Common myeloid progenitor, CD34-positive (primary cell): Measurements from ENCODE around the gene NAB2.
A peak's percentile ranks its signal among the peaks of the same experiment; 100 is the strongest.
"Not testable (repeated sequence)": the region's sequence is repeated elsewhere in the genome, so short reads cannot be mapped to it uniquely, and the experiment has no call there.

Source experiments
- CTCF ChIA-PET: fragments of 350-600 bp; sonication (Branson Sonifier 250); formaldehyde crosslinking; loops from one replicate; lab custom pipeline; 2021; ENCODE audit warnings: antibody characterized with exemption; lab: Charles Lee
- POLR2A ChIA-PET: fragments of 350-600 bp; sonication (Branson Sonifier 250); formaldehyde crosslinking; loops from one replicate; lab custom pipeline; 2021; ENCODE audit warnings: antibody characterized with exemption; lab: Charles Lee
- DNase-seq, 3 donors: peaks; one replicate each; pipeline versions ENCODE4 v3.0.0 to v3.0.0-alpha.2; 2013
- H3K27ac ChIP-seq, 2 experiments: 1 replicate in 1 of 2; 2 replicates in 1 of 2; pipeline ENCODE4 v1.7.0; 2013; ENCODE audit warnings: inconsistent platforms in 2 of 2, low read length in 2 of 2, mild to moderate bottlenecking in 2 of 2, low read depth in 1 of 2, moderate library complexity in 1 of 2; ENCODE audit not compliant: severe bottlenecking in 2 of 2, insufficient read depth in 1 of 2, poor library complexity in 1 of 2
- H3K27me3 ChIP-seq, 5 experiments: replicated peaks in 2 of 5; 1 replicate in 3 of 5; 2 replicates in 2 of 5; pipeline versions ENCODE4 v1.6.1 to v1.7.0; 2013; ENCODE audit warnings: low read length in 4 of 5, mild to moderate bottlenecking in 2 of 5, moderate library complexity in 2 of 5, inconsistent platforms in 1 of 5; ENCODE audit not compliant: insufficient read depth in 5 of 5, control insufficient read depth in 4 of 5
- H3K36me3 ChIP-seq, 4 experiments: 1 replicate in 2 of 4; 2 replicates in 2 of 4; pipeline versions ENCODE4 v1.6.1 to v1.7.0; 2013; ENCODE audit warnings: low read length in 3 of 4, control low read depth in 1 of 4, mild to moderate bottlenecking in 1 of 4; ENCODE audit not compliant: control insufficient read depth in 4 of 4, insufficient read depth in 4 of 4
- H3K4me1 ChIP-seq, 4 experiments: 1 replicate in 3 of 4; 2 replicates in 1 of 4; pipeline versions ENCODE4 v1.6.1 to v1.7.1; 2013; ENCODE audit warnings: low read length in 3 of 4, mild to moderate bottlenecking in 3 of 4, control low read depth in 1 of 4, inconsistent platforms in 1 of 4, moderate library complexity in 1 of 4; ENCODE audit not compliant: control insufficient read depth in 4 of 4, insufficient read depth in 4 of 4; ENCODE audit errors: control extremely low read depth in 1 of 4
- H3K4me3 ChIP-seq, 7 experiments: 1 replicate in 4 of 7; 2 replicates in 3 of 7; pipeline versions ENCODE4 v1.5.1 to v1.7.0; 2013; ENCODE audit warnings: mild to moderate bottlenecking in 7 of 7, low read length in 6 of 7, moderate library complexity in 6 of 7, inconsistent platforms in 2 of 7, low read depth in 2 of 7, control low read depth in 1 of 7; ENCODE audit not compliant: insufficient read depth in 4 of 7, control insufficient read depth in 1 of 7; ENCODE audit errors: extremely low read depth in 1 of 7
- H3K9me3 ChIP-seq, 5 experiments: 1 replicate in 4 of 5; 2 replicates in 1 of 5; pipeline versions ENCODE4 v1.6.1 to v1.7.1; 2013; ENCODE audit warnings: low read length in 4 of 5, mild to moderate bottlenecking in 2 of 5, inconsistent platforms in 1 of 5, low read depth in 1 of 5, moderate library complexity in 1 of 5; ENCODE audit not compliant: control insufficient read depth in 4 of 5, insufficient read depth in 2 of 5; ENCODE audit errors: control extremely low read depth in 1 of 5
- WGBS: methylation state at CpG from one replicate; pipeline ENCODE4 v1.1.5; 2013; ENCODE audit not compliant: insufficient coverage; 5-methylcytosine and 5-hydroxymethylcytosine counted together

NAB2 gene

GRCh38 chr12:57051011-57051410 lies 37.9 kb upstream of the NAB2 start:
- ChIA-PET POLR2A (interaction anchor here (0.7 kb wide), 1 partner anchor 291 kb away, joined by 3 read pairs; no protein-coding TSS in a partner anchor), CTCF (interaction anchor here (0.9 to 2.4 kb wide), 7 partner anchors 10 to 132 kb away, joined by 3 to 10 read pairs (median 6); no protein-coding TSS in a partner anchor)

GRCh38 chr12:57053146-57053545 lies 35.8 kb upstream of the NAB2 start:
- CTCF ChIA-PET, result interaction anchor here (1.2 kb wide), 2 partner anchors 12 to 22 kb away, joined by 4 to 5 read pairs; no protein-coding TSS in a partner anchor
- H3K27me3 ChIP-seq, POLR2A ChIA-PET, H3K27ac ChIP-seq, DNase-seq, H3K4me3 ChIP-seq, H3K9me3 ChIP-seq, H3K4me1 ChIP-seq: not testable (repeated sequence)
- no CpG with 5 or more reads among the region's 4 CpGs for WGBS
- peaks cover 0 to 19% (median 13%) of the 10 kb centered on the region in 4 experiments for H3K36me3 ChIP-seq

More at GRCh38 chr12:57051011-57051410, 37.9 kb upstream of the NAB2 start:
- Histone ChIP-seq H3K4me1 (peaks cover 0 to 28% (median 7%) of the 10 kb centered on the region in 4 experiments), H3K9me3 (no peaks in the 10 kb centered on the region), H3K4me3 (no peak overlapping the region), H3K36me3 (peaks cover 0 to 3% (median 2%) of the 10 kb centered on the region in 4 experiments), H3K27ac (no peak overlapping the region), H3K27me3 (no peaks in the 10 kb centered on the region)
- WGBS, result no CpG with 5 or more reads among the region's 1 CpG
- no peak for DNase-seq

- CTCF ChIA-PET, result not testable (repeated sequence)
Measured at GRCh38 chr12:57053901-57054300, 35.0 kb upstream of the NAB2 start.

GRCh38 chr12:57055824-57056223 lies 33.1 kb upstream of the NAB2 start:
- H3K27ac ChIP-seq, result no peak overlapping the region
- 89% methylated on average over 3 of the region's 3 CpGs for WGBS
- POLR2A ChIA-PET, result no interaction called here

More at GRCh38 chr12:57053901-57054300, 35.0 kb upstream of the NAB2 start:
- H3K36me3 ChIP-seq, result peaks cover 5 to 26% (median 19%) of the 10 kb centered on the region in 4 experiments
- H3K27ac ChIP-seq, H3K4me1 ChIP-seq, H3K27me3 ChIP-seq, H3K4me3 ChIP-seq, POLR2A ChIA-PET, DNase-seq, H3K9me3 ChIP-seq: not testable (repeated sequence)
- WGBS, result 100% methylated on average over 2 of the region's 4 CpGs

GRCh38 chr12:57057067-57057751 lies 31.7 kb upstream of the NAB2 start:
- WGBS, result 87% methylated on average over 5 of the region's 6 CpGs
- POLR2A ChIA-PET, result no interaction called here

More at GRCh38 chr12:57055824-57056223, 33.1 kb upstream of the NAB2 start:
- CTCF ChIA-PET, result interaction anchor here (1.5 to 8.1 kb wide), 2 partner anchors 17 to 50 kb away, joined by 3 to 56 read pairs; no protein-coding TSS in a partner anchor
- Histone ChIP-seq H3K4me3 (no peak overlapping the region), H3K36me3 (peaks cover 15 to 45% (median 30%) of the 10 kb centered on the region in 4 experiments), H3K4me1 (no peaks in the 10 kb centered on the region), H3K9me3 (no peaks in the 10 kb centered on the region), H3K27me3 (no peaks in the 10 kb centered on the region)
- DNase-seq, result no peak

GRCh38 chr12:57058454-57058853 lies 30.5 kb upstream of the NAB2 start:
- Histone ChIP-seq H3K4me1 (no peaks in the 10 kb centered on the region), H3K4me3 (no peak overlapping the region), H3K27ac (peak overlapping the region in 1 of 2 experiments; percentile 1), H3K36me3 (peaks cover 15 to 53% (median 34%) of the 10 kb centered on the region in 4 experiments), H3K9me3 (no peaks in the 10 kb centered on the region), H3K27me3 (no peaks in the 10 kb centered on the region)
- 100% methylated on average over 1 of the region's 1 CpG for WGBS
- DNase-seq, result no peak
- CTCF ChIA-PET, result interaction anchor here (0.9 to 29.8 kb wide), 12 partner anchors 10 to 296 kb away, joined by 3 to 835 read pairs (median 12); partner anchors contain the start of genes HSD17B6, MYO1A, NAB2 and STAT6
- POLR2A ChIA-PET, result no interaction called here

More at GRCh38 chr12:57057067-57057751, 31.7 kb upstream of the NAB2 start:
- peaks cover 15 to 46% (median 30%) of the 10 kb centered on the region in 4 experiments for H3K36me3 ChIP-seq
- H3K4me1 ChIP-seq, result no peaks in the 10 kb centered on the region
- H3K27me3 ChIP-seq, result no peaks in the 10 kb centered on the region
- no peak overlapping the region for H3K4me3 ChIP-seq
- H3K27ac ChIP-seq, result no peak overlapping the region
- CTCF ChIA-PET, result interaction anchor here (0.7 to 29.8 kb wide), 10 partner anchors 8 to 55 kb away, joined by 3 to 835 read pairs (median 8); partner anchors contain the start of genes MYO1A, NAB2, NEMP1 and STAT6
- DNase-seq, result no peak
- no peaks in the 10 kb centered on the region for H3K9me3 ChIP-seq
